A673 (cell line): ENCODE data around the gene TMEM63B. TPM values are rescaled to one million over a fixed set of nuclear protein-coding genes. Genes with fewer than 3 reads are reported as not detected.

Experiments used
- BruUV-seq: library from RNA; stranded (reverse); fragments of 400-500 nt; replicated peaks from 2 replicates; lab custom pipeline; 2021; lab: Mats Ljungman, UMichigan
- CTCF ChIA-PET: fragments of 300-600 bp; sonication (Branson Sonifier 250); formaldehyde crosslinking; loops from one replicate; lab custom pipeline; 2022; ENCODE audit warnings: antibody characterized with exemption; lab: Charles Lee
- POLR2A ChIA-PET: fragments of 300-600 bp; sonication (Branson Sonifier 250); formaldehyde crosslinking; loops from one replicate; lab custom pipeline; 2022; ENCODE audit warnings: antibody characterized with exemption; ENCODE audit not compliant: low non-redundant PET; lab: Charles Lee
- DNase-seq: peaks from one replicate; pipeline ENCODE4 v3.0.0-alpha.2; 2015; ENCODE audit warnings: low spot score
- H3K27ac ChIP-seq: fragments of 200-600 bp; sonication (generic); 2 replicates; pipeline ENCODE4 v1.5.1; 2016; ENCODE audit warnings: mixed run types, low read depth, mild to moderate bottlenecking, mixed read lengths, antibody characterized with exemption, low read length; ENCODE audit not compliant: poor library complexity, severe bottlenecking
- H3K27me3 ChIP-seq: fragments of 200-600 bp; sonication (generic); replicated peaks from 2 replicates; pipeline ENCODE4 v1.6.1; 2017; ENCODE audit warnings: mixed run types, low read depth, mild to moderate bottlenecking, mixed read lengths, antibody characterized with exemption, low read length; ENCODE audit not compliant: insufficient read depth, poor library complexity
- H3K36me3 ChIP-seq: fragments of 200-600 bp; sonication (generic); 2 replicates; pipeline ENCODE4 v1.6.1; 2016; ENCODE audit warnings: mixed run types, mild to moderate bottlenecking, mixed read lengths, antibody characterized with exemption, low read length; ENCODE audit not compliant: insufficient read depth, poor library complexity, severe bottlenecking
- H3K4me1 ChIP-seq: fragments of 200-600 bp; sonication (generic); 2 replicates; pipeline ENCODE4 v1.6.1; 2017; ENCODE audit warnings: mixed run types, mild to moderate bottlenecking, mixed read lengths, antibody characterized with exemption, low read length; ENCODE audit not compliant: insufficient read depth, poor library complexity, severe bottlenecking
- H3K4me3 ChIP-seq: fragments of 200-600 bp; sonication (generic); 2 replicates; pipeline ENCODE4 v1.5.1; 2016; ENCODE audit warnings: low read depth, mixed run types, mild to moderate bottlenecking, mixed read lengths, low read length; ENCODE audit not compliant: poor library complexity, severe bottlenecking
- H3K9me3 ChIP-seq: fragments of 200-600 bp; sonication (generic); 2 replicates; pipeline ENCODE4 v1.6.1; 2016; ENCODE audit warnings: mixed run types, low read depth, mild to moderate bottlenecking, mixed read lengths, antibody characterized with exemption, low read length; ENCODE audit not compliant: poor library complexity, severe bottlenecking
- CTCF ChIP-seq: fragments of 300-800, 200-600 bp; sonication (generic); conservative IDR thresholded peaks from 2 replicates; pipeline ENCODE4 v1.5.1; 2017; ENCODE audit warnings: low read depth, mild to moderate bottlenecking, antibody characterized with exemption, low read length, moderate library complexity, mixed read lengths
- EZH2 ChIP-seq: fragments of 200-600 bp; sonication (generic); IDR thresholded peaks from 2 replicates; pipeline ENCODE4 v1.6.1; 2017; ENCODE audit warnings: borderline replicate concordance, low read depth, mild to moderate bottlenecking, mixed read lengths, antibody characterized with exemption, low read length; ENCODE audit not compliant: poor library complexity, severe bottlenecking
- intact Hi-C: fragments of 100-400 bp; cut with micrococcal nuclease; formaldehyde crosslinking; loops from one replicate; pipeline ENCODE4 v1.10.0; 2022; ENCODE audit not compliant: unreplicated experiment
- total RNA-seq: library from RNA; stranded (reverse); gene quantifications from 2 replicates; pipeline ENCODE4 v1.2.3, GENCODE V29; 2021

TMEM63B gene
- total RNA-seq, 1 experiment from 2014 or later = 32.0 TPM

- DNase-seq = no peak
- Histone ChIP-seq H3K4me3 (no peak overlapping the region), H3K4me1 (peaks cover 24% of the 10 kb centered on the region), H3K36me3 (no peaks in the 10 kb centered on the region), H3K9me3 (no peaks in the 10 kb centered on the region), H3K27me3 (no peaks in the 10 kb centered on the region), H3K27ac (no peak overlapping the region)
- ChIA-PET CTCF (interaction anchor here (1.0 to 2.0 kb wide), 11 partner anchors 17 to 635 kb away, joined by 3 to 29 read pairs (median 4); partner anchors contain the start of genes GTPBP2 and VEGFA), POLR2A (no interaction called here)
- TF ChIP-seq CTCF (no peak), EZH2 (no peak)
- BruUV-seq = no TSS peak
- intact Hi-C loops = loop anchor here (1.0 kb wide), 4 partner anchors 310 to 471 kb away; no protein-coding TSS in a partner anchor
These were observed 47.7 kb upstream of the TMEM63B start for GRCh38 chr6:44079672-44080071.

- H3K27ac ChIP-seq = no peak overlapping the region
These were observed 46.5 kb upstream of the TMEM63B start for GRCh38 chr6:44080561-44081521.

GRCh38 chr6:44081753-44082152 lies 45.6 kb upstream of the TMEM63B start:
- no TSS peak for BruUV-seq
- ChIA-PET CTCF (no interaction called here), POLR2A (no interaction called here)
- no peaks in the 10 kb centered on the region for H3K9me3 ChIP-seq
- TF ChIP-seq EZH2 (no peak), CTCF (no peak)
- no peak overlapping the region for H3K27ac ChIP-seq
- H3K4me3 ChIP-seq = no peak overlapping the region
- peaks cover 4% of the 10 kb centered on the region for H3K4me1 ChIP-seq
- H3K27me3 ChIP-seq = no peaks in the 10 kb centered on the region
- DNase-seq = no peak
- intact Hi-C loops = no loop called here
- no peaks in the 10 kb centered on the region for H3K36me3 ChIP-seq

More at GRCh38 chr6:44080561-44081521, 46.5 kb upstream of the TMEM63B start:
- no peak for DNase-seq
- Histone ChIP-seq H3K9me3 (no peaks in the 10 kb centered on the region), H3K4me3 (no peak overlapping the region), H3K27me3 (no peaks in the 10 kb centered on the region), H3K36me3 (no peaks in the 10 kb centered on the region), H3K4me1 (peaks cover 13% of the 10 kb centered on the region)
- ChIA-PET POLR2A (no interaction called here), CTCF (interaction anchor here (1.4 kb wide), 1 partner anchor 19 kb away, joined by 3 read pairs; no protein-coding TSS in a partner anchor)
- BruUV-seq = no TSS peak
- TF ChIP-seq CTCF = no peak
- TF ChIP-seq EZH2 = no peak
- intact Hi-C loops = no loop called here
